Measurements from ENCODE around the gene UNC50. TPM values are rescaled to one million over a fixed set of nuclear protein-coding genes. Genes with fewer than 3 reads are reported as not detected.

Gene UNC50
- total and polyA plus RNA-seq, 2 experiments from 2014 or later: 38.7 to 49.4 TPM

DNA sequence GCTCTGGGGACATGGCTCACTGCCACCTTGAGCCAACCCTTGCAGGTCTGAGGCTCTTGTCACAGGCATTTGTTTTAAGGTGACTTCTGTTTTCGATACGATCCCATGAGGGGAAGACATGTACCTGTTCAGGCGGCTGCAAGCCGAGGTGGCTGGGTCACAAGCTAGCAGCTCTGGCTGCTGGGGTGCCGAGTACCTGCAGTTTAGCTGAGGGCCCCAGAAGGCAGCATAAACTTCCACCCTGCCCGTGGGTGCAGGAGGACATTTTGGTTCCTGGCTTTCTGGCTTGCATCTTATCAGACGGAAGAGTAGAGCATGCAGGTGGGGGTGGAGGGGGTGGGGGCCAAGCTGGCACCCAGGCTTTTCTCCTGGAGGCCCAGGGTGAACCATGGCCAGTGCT lies 28.5 kb upstream of the UNC50 start (continued):
- TF ChIP-seq, protein P1, sequence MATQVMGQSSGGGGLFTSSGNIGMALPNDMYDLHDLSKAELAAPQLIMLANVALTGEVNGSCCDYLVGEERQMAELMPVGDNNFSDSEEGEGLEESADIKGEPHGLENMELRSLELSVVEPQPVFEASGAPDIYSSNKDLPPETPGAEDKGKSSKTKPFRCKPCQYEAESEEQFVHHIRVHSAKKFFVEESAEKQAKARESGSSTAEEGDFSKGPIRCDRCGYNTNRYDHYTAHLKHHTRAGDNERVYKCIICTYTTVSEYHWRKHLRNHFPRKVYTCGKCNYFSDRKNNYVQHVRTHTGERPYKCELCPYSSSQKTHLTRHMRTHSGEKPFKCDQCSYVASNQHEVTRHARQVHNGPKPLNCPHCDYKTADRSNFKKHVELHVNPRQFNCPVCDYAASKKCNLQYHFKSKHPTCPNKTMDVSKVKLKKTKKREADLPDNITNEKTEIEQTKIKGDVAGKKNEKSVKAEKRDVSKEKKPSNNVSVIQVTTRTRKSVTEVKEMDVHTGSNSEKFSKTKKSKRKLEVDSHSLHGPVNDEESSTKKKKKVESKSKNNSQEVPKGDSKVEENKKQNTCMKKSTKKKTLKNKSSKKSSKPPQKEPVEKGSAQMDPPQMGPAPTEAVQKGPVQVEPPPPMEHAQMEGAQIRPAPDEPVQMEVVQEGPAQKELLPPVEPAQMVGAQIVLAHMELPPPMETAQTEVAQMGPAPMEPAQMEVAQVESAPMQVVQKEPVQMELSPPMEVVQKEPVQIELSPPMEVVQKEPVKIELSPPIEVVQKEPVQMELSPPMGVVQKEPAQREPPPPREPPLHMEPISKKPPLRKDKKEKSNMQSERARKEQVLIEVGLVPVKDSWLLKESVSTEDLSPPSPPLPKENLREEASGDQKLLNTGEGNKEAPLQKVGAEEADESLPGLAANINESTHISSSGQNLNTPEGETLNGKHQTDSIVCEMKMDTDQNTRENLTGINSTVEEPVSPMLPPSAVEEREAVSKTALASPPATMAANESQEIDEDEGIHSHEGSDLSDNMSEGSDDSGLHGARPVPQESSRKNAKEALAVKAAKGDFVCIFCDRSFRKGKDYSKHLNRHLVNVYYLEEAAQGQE (IDR thresholded peaks at IDR 0.05; ENCODE audit: unreplicated experiment): no peak
- TF ChIP-seq POLR2AphosphoS5 (IDR thresholded peaks at IDR 0.05; ENCODE audit: low read depth) (no peak), EZH2phosphoT487 (IDR thresholded peaks at IDR 0.05; ENCODE audit: unreplicated experiment) (no peak)

DNA sequence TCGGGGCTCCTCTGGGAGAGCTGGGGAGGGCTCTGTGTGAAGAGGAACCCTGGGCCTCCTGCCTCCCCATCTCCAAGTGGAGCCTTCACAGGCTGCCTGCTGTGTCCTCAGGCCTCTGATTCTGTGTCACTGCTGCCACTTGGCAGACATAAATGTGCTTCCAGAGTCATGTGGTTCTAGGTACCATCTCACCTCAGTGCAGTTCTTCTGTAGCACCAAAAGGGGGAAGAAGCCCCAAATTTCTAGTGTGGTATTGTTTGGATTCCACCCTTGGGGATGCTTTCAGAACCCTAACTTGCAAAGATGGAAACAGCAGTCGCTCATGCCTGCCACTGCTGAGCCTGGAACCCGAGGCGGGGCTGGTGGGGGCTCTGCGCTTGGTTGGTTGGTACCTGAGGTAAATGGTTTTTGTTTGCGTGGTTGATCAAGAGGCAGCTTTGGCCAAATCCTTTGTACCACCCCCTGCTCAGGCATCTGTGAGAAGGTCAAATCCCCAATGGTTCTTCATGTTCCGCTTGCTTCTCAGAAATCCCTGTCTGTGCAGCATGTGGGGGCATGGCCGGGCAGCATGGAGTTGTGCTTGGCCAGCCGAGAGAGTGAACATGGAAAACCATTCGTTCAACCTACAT lies 27.6 kb upstream of the UNC50 start:
- TF ChIP-seq, protein P2, sequence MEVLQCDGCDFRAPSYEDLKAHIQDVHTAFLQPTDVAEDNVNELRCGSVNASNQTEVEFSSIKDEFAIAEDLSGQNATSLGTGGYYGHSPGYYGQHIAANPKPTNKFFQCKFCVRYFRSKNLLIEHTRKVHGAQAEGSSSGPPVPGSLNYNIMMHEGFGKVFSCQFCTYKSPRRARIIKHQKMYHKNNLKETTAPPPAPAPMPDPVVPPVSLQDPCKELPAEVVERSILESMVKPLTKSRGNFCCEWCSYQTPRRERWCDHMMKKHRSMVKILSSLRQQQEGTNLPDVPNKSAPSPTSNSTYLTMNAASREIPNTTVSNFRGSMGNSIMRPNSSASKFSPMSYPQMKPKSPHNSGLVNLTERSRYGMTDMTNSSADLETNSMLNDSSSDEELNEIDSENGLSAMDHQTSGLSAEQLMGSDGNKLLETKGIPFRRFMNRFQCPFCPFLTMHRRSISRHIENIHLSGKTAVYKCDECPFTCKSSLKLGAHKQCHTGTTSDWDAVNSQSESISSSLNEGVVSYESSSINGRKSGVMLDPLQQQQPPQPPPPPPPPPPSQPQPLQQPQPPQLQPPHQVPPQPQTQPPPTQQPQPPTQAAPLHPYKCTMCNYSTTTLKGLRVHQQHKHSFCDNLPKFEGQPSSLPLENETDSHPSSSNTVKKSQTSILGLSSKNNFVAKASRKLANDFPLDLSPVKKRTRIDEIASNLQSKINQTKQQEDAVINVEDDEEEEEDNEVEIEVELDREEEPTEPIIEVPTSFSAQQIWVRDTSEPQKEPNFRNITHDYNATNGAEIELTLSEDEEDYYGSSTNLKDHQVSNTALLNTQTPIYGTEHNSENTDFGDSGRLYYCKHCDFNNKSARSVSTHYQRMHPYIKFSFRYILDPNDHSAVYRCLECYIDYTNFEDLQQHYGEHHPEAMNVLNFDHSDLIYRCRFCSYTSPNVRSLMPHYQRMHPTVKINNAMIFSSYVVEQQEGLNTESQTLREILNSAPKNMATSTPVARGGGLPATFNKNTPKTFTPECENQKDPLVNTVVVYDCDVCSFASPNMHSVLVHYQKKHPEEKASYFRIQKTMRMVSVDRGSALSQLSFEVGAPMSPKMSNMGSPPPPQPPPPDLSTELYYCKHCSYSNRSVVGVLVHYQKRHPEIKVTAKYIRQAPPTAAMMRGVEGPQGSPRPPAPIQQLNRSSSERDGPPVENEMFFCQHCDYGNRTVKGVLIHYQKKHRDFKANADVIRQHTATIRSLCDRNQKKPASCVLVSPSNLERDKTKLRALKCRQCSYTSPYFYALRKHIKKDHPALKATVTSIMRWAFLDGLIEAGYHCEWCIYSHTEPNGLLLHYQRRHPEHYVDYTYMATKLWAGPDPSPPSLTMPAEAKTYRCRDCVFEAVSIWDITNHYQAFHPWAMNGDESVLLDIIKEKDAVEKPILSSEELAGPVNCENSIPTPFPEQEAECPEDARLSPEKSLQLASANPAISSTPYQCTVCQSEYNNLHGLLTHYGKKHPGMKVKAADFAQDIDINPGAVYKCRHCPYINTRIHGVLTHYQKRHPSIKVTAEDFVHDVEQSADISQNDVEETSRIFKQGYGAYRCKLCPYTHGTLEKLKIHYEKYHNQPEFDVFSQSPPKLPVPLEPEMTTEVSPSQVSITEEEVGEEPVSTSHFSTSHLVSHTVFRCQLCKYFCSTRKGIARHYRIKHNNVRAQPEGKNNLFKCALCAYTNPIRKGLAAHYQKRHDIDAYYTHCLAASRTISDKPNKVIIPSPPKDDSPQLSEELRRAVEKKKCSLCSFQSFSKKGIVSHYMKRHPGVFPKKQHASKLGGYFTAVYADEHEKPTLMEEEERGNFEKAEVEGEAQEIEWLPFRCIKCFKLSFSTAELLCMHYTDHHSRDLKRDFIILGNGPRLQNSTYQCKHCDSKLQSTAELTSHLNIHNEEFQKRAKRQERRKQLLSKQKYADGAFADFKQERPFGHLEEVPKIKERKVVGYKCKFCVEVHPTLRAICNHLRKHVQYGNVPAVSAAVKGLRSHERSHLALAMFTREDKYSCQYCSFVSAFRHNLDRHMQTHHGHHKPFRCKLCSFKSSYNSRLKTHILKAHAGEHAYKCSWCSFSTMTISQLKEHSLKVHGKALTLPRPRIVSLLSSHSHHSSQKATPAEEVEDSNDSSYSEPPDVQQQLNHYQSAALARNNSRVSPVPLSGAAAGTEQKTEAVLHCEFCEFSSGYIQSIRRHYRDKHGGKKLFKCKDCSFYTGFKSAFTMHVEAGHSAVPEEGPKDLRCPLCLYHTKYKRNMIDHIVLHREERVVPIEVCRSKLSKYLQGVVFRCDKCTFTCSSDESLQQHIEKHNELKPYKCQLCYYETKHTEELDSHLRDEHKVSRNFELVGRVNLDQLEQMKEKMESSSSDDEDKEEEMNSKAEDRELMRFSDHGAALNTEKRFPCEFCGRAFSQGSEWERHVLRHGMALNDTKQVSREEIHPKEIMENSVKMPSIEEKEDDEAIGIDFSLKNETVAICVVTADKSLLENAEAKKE (CRISPR knock-in tag; IDR thresholded peaks at IDR 0.05): no peak
- TF ChIP-seq ZNF114 (CRISPR knock-in tag; IDR thresholded peaks at IDR 0.05) (no peak), EZH2phosphoT487 (IDR thresholded peaks at IDR 0.05; ENCODE audit: unreplicated experiment) (no peak), JUNB (IDR thresholded peaks at IDR 0.05; ENCODE audit: unreplicated experiment) (no peak), NANOG (IDR thresholded peaks at IDR 0.05; ENCODE audit: borderline replicate concordance) (no peak), ZNF331 (CRISPR knock-in tag; IDR thresholded peaks at IDR 0.05; ENCODE audit: low read depth) (no peak), CREB1 (CRISPR knock-in tag; IDR thresholded peaks at IDR 0.05; ENCODE audit: low read depth) (no peak), STAT1 (IDR thresholded peaks at IDR 0.05; ENCODE audit: unreplicated experiment) (no peak)
- TF ChIP-seq, protein P3, sequence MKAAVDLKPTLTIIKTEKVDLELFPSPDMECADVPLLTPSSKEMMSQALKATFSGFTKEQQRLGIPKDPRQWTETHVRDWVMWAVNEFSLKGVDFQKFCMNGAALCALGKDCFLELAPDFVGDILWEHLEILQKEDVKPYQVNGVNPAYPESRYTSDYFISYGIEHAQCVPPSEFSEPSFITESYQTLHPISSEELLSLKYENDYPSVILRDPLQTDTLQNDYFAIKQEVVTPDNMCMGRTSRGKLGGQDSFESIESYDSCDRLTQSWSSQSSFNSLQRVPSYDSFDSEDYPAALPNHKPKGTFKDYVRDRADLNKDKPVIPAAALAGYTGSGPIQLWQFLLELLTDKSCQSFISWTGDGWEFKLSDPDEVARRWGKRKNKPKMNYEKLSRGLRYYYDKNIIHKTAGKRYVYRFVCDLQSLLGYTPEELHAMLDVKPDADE (IDR thresholded peaks at IDR 0.05): no peak
- Histone ChIP-seq H3K79me2 (replicated peaks; ENCODE audit: insufficient read depth) (no peaks in the 10 kb centered on the region), H4K20me1 (replicated peaks; ENCODE audit: insufficient read depth) (no peaks in the 10 kb centered on the region; the same call in 1 of the 2 replicates), H3K4me2 (no peak overlapping the region), H3F3A (replicated peaks; ENCODE audit: low read depth) (no peaks in the 10 kb centered on the region), H3K27ac (ENCODE audit: low read depth) (no peak overlapping the region), H2AFZ (no peak overlapping the region), H3K9me2 (ENCODE audit: insufficient read depth) (no peaks in the 10 kb centered on the region), H3K27me3 (ENCODE audit: insufficient read depth) (no peaks in the 10 kb centered on the region), H3K4me3 (no peak overlapping the region), H3K36me3 (ENCODE audit: insufficient read depth) (0 out of 2 replicates have a peak, but pooled peaks cover 4% of the 10 kb centered on the region), H3K4me1 (ENCODE audit: insufficient read depth) (no peaks in the 10 kb centered on the region)
- Mint-ChIP-seq H3K27ac (no peak overlapping the region), H3K4me1 (no peaks in the 10 kb centered on the region; the same call in 2 of the 3 replicates), H3K36me3 (ENCODE audit: low read depth) (peaks cover 16% of the 10 kb centered on the region), H3K27me3 (ENCODE audit: insufficient read depth, low read depth, poor library complexity) (no peaks in the 10 kb centered on the region), H3K4me3 (no peak overlapping the region), H3K9me3 (no peaks in the 10 kb centered on the region)
- ATAC-seq: no peak
- DNase-seq (ENCODE audit: low spot score): no peak

All from GM23338 (cell line).